ENCODE results near the gene CEP128.

Gene CEP128

GRCh38 chr14:80784820-80785219, 156.7 kb downstream of the CEP128 start:
- in situ Hi-C loops (cut with HindIII; ENCODE audit: low sequenced_read_pairs), result loop anchor here (5.0 kb wide), 1 partner anchor 38 kb away; no protein-coding TSS in a partner anchor

GRCh38 chr14:80781972-80782367, 159.6 kb downstream of the CEP128 start:
- in situ Hi-C loops (cut with HindIII; ENCODE audit: low sequenced_read_pairs), result loop anchor here (5.0 kb wide), 1 partner anchor 35 kb away; no protein-coding TSS in a partner anchor

- in situ Hi-C loops (cut with HindIII; ENCODE audit: low sequenced_read_pairs), result loop anchor here (5.0 kb wide), 1 partner anchor 33 kb away; no protein-coding TSS in a partner anchor
Observed at GRCh38 chr14:80780500-80780899, 161.0 kb downstream of the CEP128 start.

- in situ Hi-C loops (cut with HindIII; ENCODE audit: low sequenced_read_pairs), result no loop called here
Observed at GRCh38 chr14:80776657-80777056, 164.9 kb downstream of the CEP128 start.

GRCh38 chr14:80776186-80776585, 165.4 kb downstream of the CEP128 start:
- in situ Hi-C loops (cut with HindIII; ENCODE audit: low sequenced_read_pairs), result no loop called here

- in situ Hi-C loops (cut with HindIII; ENCODE audit: low sequenced_read_pairs), result no loop called here
Observed at GRCh38 chr14:80772504-80772903, 169.0 kb downstream of the CEP128 start.

GRCh38 chr14:80771201-80771600, 170.3 kb downstream of the CEP128 start:
- in situ Hi-C loops (cut with HindIII; ENCODE audit: low sequenced_read_pairs), result no loop called here

GRCh38 chr14:80770114-80770908, 171.2 kb downstream of the CEP128 start:
- in situ Hi-C loops (cut with HindIII; ENCODE audit: low sequenced_read_pairs), result no loop called here

- in situ Hi-C loops (cut with HindIII; ENCODE audit: low sequenced_read_pairs), result no loop called here
Observed at GRCh38 chr14:80768646-80769045, 172.9 kb downstream of the CEP128 start.

GRCh38 chr14:80764921-80765507, 176.5 kb downstream of the CEP128 start:
- in situ Hi-C loops (cut with HindIII; ENCODE audit: low sequenced_read_pairs), result no loop called here

- in situ Hi-C loops (cut with HindIII; ENCODE audit: low sequenced_read_pairs), result no loop called here
Observed at GRCh38 chr14:80764496-80764895, 177.0 kb downstream of the CEP128 start.

- in situ Hi-C loops (cut with HindIII; ENCODE audit: low sequenced_read_pairs), result no loop called here
Observed at GRCh38 chr14:80762641-80763228, 178.8 kb downstream of the CEP128 start.

- in situ Hi-C loops (cut with HindIII; ENCODE audit: low sequenced_read_pairs), result no loop called here
Observed at GRCh38 chr14:80754696-80755095, 186.8 kb downstream of the CEP128 start.

- in situ Hi-C loops (cut with HindIII; ENCODE audit: low sequenced_read_pairs), result no loop called here
Observed at GRCh38 chr14:80751285-80751684, 190.3 kb downstream of the CEP128 start.

GRCh38 chr14:80726211-80726610, 215.3 kb downstream of the CEP128 start:
- in situ Hi-C loops (cut with HindIII; ENCODE audit: low sequenced_read_pairs), result no loop called here

GRCh38 chr14:80718940-80719339, 222.6 kb downstream of the CEP128 start:
- in situ Hi-C loops (cut with HindIII; ENCODE audit: low sequenced_read_pairs), result no loop called here

GRCh38 chr14:80714474-80714873, 227.1 kb downstream of the CEP128 start:
- in situ Hi-C loops (cut with HindIII; ENCODE audit: low sequenced_read_pairs), result no loop called here

GRCh38 chr14:80713076-80713850, 228.3 kb downstream of the CEP128 start:
- in situ Hi-C loops (cut with HindIII; ENCODE audit: low sequenced_read_pairs), result no loop called here

GRCh38 chr14:80705241-80705980, 236.1 kb downstream of the CEP128 start:
- in situ Hi-C loops (cut with HindIII; ENCODE audit: low sequenced_read_pairs), result no loop called here

GRCh38 chr14:80700601-80701000, 240.9 kb downstream of the CEP128 start:
- in situ Hi-C loops (cut with HindIII; ENCODE audit: low sequenced_read_pairs), result loop anchor here (5.0 kb wide), 1 partner anchor 92 kb away; no protein-coding TSS in a partner anchor
